Progenitor cell of endocrine pancreas (in vitro differentiated cells): Measurements from ENCODE around the gene KRTAP5-8. TPM values are rescaled to one million over a fixed set of nuclear protein-coding genes. Genes with fewer than 3 reads are reported as not detected.
A peak's percentile ranks its signal among the peaks of the same experiment; 100 is the strongest.

Experiments used
- DNase-seq: peaks from one replicate; pipeline ENCODE4 v3.0.0; 2021; ENCODE audit warnings: low spot score; ENCODE audit not compliant: unreplicated experiment
- H3K27ac Mint-ChIP-seq: 2 replicates; pipeline ENCODE4 v1.8.0; 2021; ENCODE audit warnings: mild to moderate bottlenecking, moderate library complexity, mixed read lengths
- H3K27me3 Mint-ChIP-seq: 2 replicates; pipeline ENCODE4 v1.8.0; 2021; ENCODE audit warnings: mixed read lengths
- H3K36me3 Mint-ChIP-seq: 2 replicates; pipeline ENCODE4 v1.8.0; 2022; ENCODE audit warnings: mixed read lengths; ENCODE audit not compliant: insufficient read depth
- H3K4me1 Mint-ChIP-seq: 2 replicates; pipeline ENCODE4 v1.8.0; 2021; ENCODE audit warnings: low read depth, mixed read lengths
- H3K4me3 Mint-ChIP-seq: 2 replicates; pipeline ENCODE4 v1.8.0; 2021; ENCODE audit warnings: low read depth, mild to moderate bottlenecking, moderate library complexity, mixed read lengths
- H3K9me3 Mint-ChIP-seq: 2 replicates; pipeline ENCODE4 v1.8.0; 2021; ENCODE audit warnings: low read depth, mixed read lengths
- CTCF ChIP-seq: fragments of 200-600 bp; sonication (generic); IDR thresholded peaks from one replicate; pipeline ENCODE4 v1.5.0; 2021; ENCODE audit warnings: antibody characterized with exemption, mild to moderate bottlenecking; ENCODE audit not compliant: unreplicated experiment
- total RNA-seq: library from RNA; stranded (reverse); gene quantifications from 2 replicates; pipeline ENCODE4 v1.2.1, GENCODE V29; 2021

The KRTAP5-8 gene
- total RNA-seq, 1 donor from 2014 or later, result 0.24 TPM

GRCh38 chr11:71557257-71557656 lies 19.4 kb downstream of the KRTAP5-8 start:
- Mint-ChIP-seq H3K36me3 (no peaks in the 10 kb centered on the region), H3K4me1 (no peaks in the 10 kb centered on the region), H3K9me3 (peaks cover 7% of the 10 kb centered on the region), H3K4me3 (no peak overlapping the region), H3K27me3 (peaks cover 4% of the 10 kb centered on the region), H3K27ac (no peak overlapping the region)
- DNase-seq, result no peak
- no peak for TF ChIP-seq CTCF

- no peaks in the 10 kb centered on the region for H3K4me1 Mint-ChIP-seq
- no peak for TF ChIP-seq CTCF
- no peak overlapping the region for H3K4me3 Mint-ChIP-seq
- H3K9me3 Mint-ChIP-seq, result peaks cover 7% of the 10 kb centered on the region
- DNase-seq, result no peak
- H3K27ac Mint-ChIP-seq, result no peak overlapping the region
- no peaks in the 10 kb centered on the region for H3K36me3 Mint-ChIP-seq
- peaks cover 14% of the 10 kb centered on the region for H3K27me3 Mint-ChIP-seq
Measured at GRCh38 chr11:71558996-71559395, 21.2 kb downstream of the KRTAP5-8 start.

- Mint-ChIP-seq H3K9me3 (peaks cover 7% of the 10 kb centered on the region), H3K4me1 (peaks cover 3% of the 10 kb centered on the region), H3K27me3 (peaks cover 28% of the 10 kb centered on the region)
Measured at GRCh38 chr11:71562120-71562519, 24.3 kb downstream of the KRTAP5-8 start.

GRCh38 chr11:71563406-71563805 lies 25.6 kb downstream of the KRTAP5-8 start:
- Mint-ChIP-seq H3K9me3 (peaks cover 3% of the 10 kb centered on the region), H3K4me3 (no peak overlapping the region), H3K36me3 (no peaks in the 10 kb centered on the region), H3K4me1 (peaks cover 4% of the 10 kb centered on the region), H3K27me3 (peaks cover 37% of the 10 kb centered on the region), H3K27ac (no peak overlapping the region)
- no peak for DNase-seq
- TF ChIP-seq CTCF, result peak; percentile 57

More at GRCh38 chr11:71562120-71562519, 24.3 kb downstream of the KRTAP5-8 start:
- no peaks in the 10 kb centered on the region for H3K36me3 Mint-ChIP-seq
- no peak for DNase-seq
- no peak overlapping the region for H3K27ac Mint-ChIP-seq
- H3K4me3 Mint-ChIP-seq, result no peak overlapping the region
- TF ChIP-seq CTCF, result no peak

GRCh38 chr11:71564430-71564829 lies 26.6 kb downstream of the KRTAP5-8 start:
- H3K4me3 Mint-ChIP-seq, result no peak overlapping the region
- H3K27ac Mint-ChIP-seq, result no peak overlapping the region
- peaks cover 37% of the 10 kb centered on the region for H3K27me3 Mint-ChIP-seq
- peaks cover 6% of the 10 kb centered on the region for H3K4me1 Mint-ChIP-seq
- H3K36me3 Mint-ChIP-seq, result no peaks in the 10 kb centered on the region
- TF ChIP-seq CTCF, result no peak
- H3K9me3 Mint-ChIP-seq, result peaks cover 3% of the 10 kb centered on the region
- DNase-seq, result no peak
